GM12872 (cell line): ENCODE measurements around the gene IKZF2.

ENCODE experiments used
- CTCF ChIP-seq: IDR thresholded peaks from 3 replicates; pipeline ENCODE4 v1.5.1; 2011; ENCODE audit warnings: low read depth, mild to moderate bottlenecking, low read length, moderate library complexity; ENCODE audit not compliant: insufficient read depth

The IKZF2 gene

GRCh38 chr2:213152888-213153287, 1.5 kb upstream of the IKZF2 start:
- no peak for TF ChIP-seq CTCF

- 0 out of 3 replicates have a peak, but pooled peaks have one; percentile 4 for TF ChIP-seq CTCF
Observed at GRCh38 chr2:213152065-213152794, 818 bp upstream of the IKZF2 start.

- no peak for TF ChIP-seq CTCF
Observed at GRCh38 chr2:213150315-213151097, 906 bp downstream of the IKZF2 start.

GRCh38 chr2:213149949-213150314, 1.5 kb downstream of the IKZF2 start:
- no peak for TF ChIP-seq CTCF

- TF ChIP-seq CTCF, result no peak
Observed at GRCh38 chr2:213149294-213149875, 2.0 kb downstream of the IKZF2 start.

GRCh38 chr2:213148572-213149261, 2.7 kb downstream of the IKZF2 start:
- TF ChIP-seq CTCF, result no peak

- TF ChIP-seq CTCF, result no peak
Observed at GRCh38 chr2:213147538-213147937, 3.9 kb downstream of the IKZF2 start.
